KMS-11 (cell line): ENCODE results near the gene CHRNB4.

ENCODE experiments used
- H2AFZ ChIP-seq: fragments of 200-600 bp; sonication (generic); 2 replicates; pipeline ENCODE4 v1.6.1; 2016; ENCODE audit warnings: antibody characterized with exemption, mixed run types, low read depth
- H3K27ac ChIP-seq: fragments of 200-600 bp; sonication (generic); 2 replicates; pipeline ENCODE4 v1.6.1; 2016; ENCODE audit warnings: mild to moderate bottlenecking, mixed run types
- H3K27me3 ChIP-seq: fragments of 200-600 bp; sonication (generic); 2 replicates; pipeline ENCODE4 v1.6.1; 2017; ENCODE audit warnings: mild to moderate bottlenecking, low read depth, mixed run types, moderate library complexity; ENCODE audit not compliant: insufficient read depth
- H3K36me3 ChIP-seq: fragments of 200-600 bp; sonication (generic); 2 replicates; pipeline ENCODE4 v1.6.1; 2017; ENCODE audit warnings: mild to moderate bottlenecking, mixed run types; ENCODE audit not compliant: insufficient read depth
- H3K4me1 ChIP-seq: fragments of 200-600 bp; sonication (generic); 2 replicates; pipeline ENCODE4 v1.6.1; 2016; ENCODE audit warnings: mild to moderate bottlenecking, low read depth, mixed run types; ENCODE audit not compliant: poor library complexity, severe bottlenecking
- H3K4me2 ChIP-seq: fragments of 200-600 bp; sonication (generic); 2 replicates; pipeline ENCODE4 v1.7.0; 2016; ENCODE audit warnings: mild to moderate bottlenecking, mixed run types
- H3K4me3 ChIP-seq: fragments of 200-600 bp; sonication (generic); IDR thresholded peaks from 2 replicates; pipeline ENCODE4 v1.6.1; 2017; ENCODE audit warnings: low read depth, low read length, mixed read lengths; ENCODE audit not compliant: insufficient read depth
- H3K79me2 ChIP-seq: fragments of 200-600 bp; sonication (generic); 2 replicates; pipeline ENCODE4 v1.6.1; 2016; ENCODE audit warnings: low read depth, mixed run types; ENCODE audit not compliant: insufficient read depth
- H3K9ac ChIP-seq: fragments of 200-600 bp; sonication (generic); 2 replicates; pipeline ENCODE4 v1.6.1; 2016; ENCODE audit warnings: mild to moderate bottlenecking, mixed run types
- H4K20me1 ChIP-seq: fragments of 200-600 bp; sonication (generic); 2 replicates; pipeline ENCODE4 v1.6.1; 2016; ENCODE audit warnings: mild to moderate bottlenecking, mixed run types; ENCODE audit not compliant: insufficient read depth
- CTCF ChIP-seq: fragments of 200-600 bp; sonication (generic); conservative IDR thresholded peaks from 2 replicates; pipeline ENCODE4 v1.6.1; 2017; ENCODE audit warnings: low read depth, mild to moderate bottlenecking, antibody characterized with exemption, low read length, moderate library complexity, mixed read lengths

The CHRNB4 gene

DNA sequence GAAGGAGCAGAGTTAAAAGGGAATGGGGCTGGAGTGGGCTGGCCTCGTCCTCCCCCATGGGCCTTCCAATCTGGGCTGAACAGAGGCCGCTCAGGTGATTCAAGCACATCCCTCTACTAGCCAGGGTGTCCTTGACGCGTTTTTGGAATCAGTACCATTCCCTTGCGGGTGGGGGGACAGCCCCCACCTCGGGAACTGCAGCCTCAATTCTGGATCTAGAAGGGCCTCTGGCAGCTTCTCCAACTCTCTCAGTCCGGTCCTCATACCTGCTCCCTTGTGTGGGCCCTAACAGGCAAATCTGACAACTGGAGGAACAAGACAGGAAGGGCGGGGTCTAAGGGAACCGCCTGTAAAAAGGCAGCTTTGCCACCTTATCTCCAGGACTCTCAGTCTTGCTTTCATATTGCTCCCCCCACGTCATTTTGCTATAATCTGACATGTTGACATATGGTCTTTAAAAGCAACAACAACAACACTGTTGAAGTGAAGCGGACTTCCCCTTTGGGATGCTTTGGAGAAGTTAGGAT, 802 bp upstream of the CHRNB4 start:
- no peak overlapping the region; the same call in 1 of the 2 replicates for H2AFZ ChIP-seq
- H3K4me2 ChIP-seq: no peak overlapping the region
- H3K27me3 ChIP-seq: no peaks in the 10 kb centered on the region
- TF ChIP-seq CTCF: no peak
- no peaks in the 10 kb centered on the region for H3K36me3 ChIP-seq
- no peaks in the 10 kb centered on the region for H4K20me1 ChIP-seq
- H3K9ac ChIP-seq: no peak overlapping the region
- H3K4me3 ChIP-seq: no peak overlapping the region
- no peak overlapping the region for H3K27ac ChIP-seq
- H3K79me2 ChIP-seq: no peaks in the 10 kb centered on the region
- H3K4me1 ChIP-seq: no peaks in the 10 kb centered on the region

GRCh38 chr15:78640527-78641101, 396 bp downstream of the CHRNB4 start:
- Histone ChIP-seq H2AFZ (no peak overlapping the region), H3K79me2 (no peaks in the 10 kb centered on the region), H3K4me2 (no peak overlapping the region), H3K4me1 (no peaks in the 10 kb centered on the region), H3K4me3 (no peak overlapping the region), H4K20me1 (no peaks in the 10 kb centered on the region), H3K36me3 (no peaks in the 10 kb centered on the region), H3K9ac (no peak overlapping the region), H3K27me3 (no peaks in the 10 kb centered on the region), H3K27ac (no peak overlapping the region)
- TF ChIP-seq CTCF: no peak

- peak; percentile 90 for TF ChIP-seq CTCF
- Histone ChIP-seq H3K4me1 (no peaks in the 10 kb centered on the region), H3K36me3 (no peaks in the 10 kb centered on the region), H4K20me1 (no peaks in the 10 kb centered on the region), H3K9ac (no peak overlapping the region), H3K79me2 (no peaks in the 10 kb centered on the region), H2AFZ (no peak overlapping the region), H3K4me3 (no peak overlapping the region), H3K27me3 (no peaks in the 10 kb centered on the region), H3K4me2 (no peak overlapping the region), H3K27ac (no peak overlapping the region)
Observed at GRCh38 chr15:78638658-78639314, 2.2 kb downstream of the CHRNB4 start.

DNA sequence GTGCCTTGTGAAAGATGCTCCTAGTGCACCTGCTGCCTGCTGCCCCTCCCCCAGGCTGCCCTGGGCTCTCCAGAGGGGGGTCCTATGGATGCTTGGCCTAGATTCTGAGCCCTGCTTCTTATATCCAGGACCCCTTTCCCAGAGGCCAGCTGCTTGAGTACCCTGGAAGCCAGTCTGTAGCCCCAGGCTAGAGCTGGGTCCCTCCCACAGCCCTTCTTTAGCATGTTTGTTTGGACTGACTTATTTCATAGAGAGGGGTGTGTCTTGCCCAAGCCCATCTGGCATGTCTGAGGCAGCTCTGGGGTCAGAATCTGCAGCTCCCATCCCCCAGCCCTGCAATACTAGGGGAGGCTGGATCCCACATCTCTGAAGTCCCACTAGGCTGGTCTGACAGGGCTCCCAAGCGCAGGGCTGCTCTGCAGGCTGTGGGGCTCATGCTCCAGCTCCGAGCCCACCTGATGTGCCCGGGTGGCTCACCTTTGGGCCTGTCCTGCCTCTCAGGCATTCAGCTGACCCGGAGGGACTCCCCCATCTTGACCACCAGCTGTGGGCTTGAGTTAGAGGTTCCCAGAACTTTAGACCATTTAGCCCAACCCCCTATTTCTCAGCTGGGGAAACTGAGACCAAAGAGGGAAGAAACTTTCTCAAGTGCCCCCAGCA, 3.1 kb downstream of the CHRNB4 start:
- H3K4me2 ChIP-seq: no peak overlapping the region
- no peak for TF ChIP-seq CTCF
- no peaks in the 10 kb centered on the region for H3K27me3 ChIP-seq

More for the DNA sequence above, 3.1 kb downstream of the CHRNB4 start:
- no peaks in the 10 kb centered on the region for H3K4me1 ChIP-seq
- no peaks in the 10 kb centered on the region for H4K20me1 ChIP-seq
- H3K9ac ChIP-seq: no peak overlapping the region
- no peak overlapping the region for H3K4me3 ChIP-seq
- H3K27ac ChIP-seq: no peak overlapping the region
- H3K36me3 ChIP-seq: no peaks in the 10 kb centered on the region
- H3K79me2 ChIP-seq: no peaks in the 10 kb centered on the region
- H2AFZ ChIP-seq: no peak overlapping the region
